SK-N-SH (cell line): Measurements from ENCODE around the gene SLC22A5. TPM values are rescaled to one million over a fixed set of nuclear protein-coding genes. Genes with fewer than 3 reads are reported as not detected.

Experiments used
- CTCF ChIA-PET: fragments of 300-600, 350-600 bp; formaldehyde crosslinking; extraction: SDS; loops from one replicate; lab custom pipeline; 2021; lab: Yijun Ruan, JAX
- POLR2A ChIA-PET: fragments of 350-600 bp; sonication (Branson Sonifier 250); formaldehyde crosslinking; extraction: SDS; loops from one replicate; lab custom pipeline; 2020; ENCODE audit warnings: antibody characterized with exemption, inconsistent platforms; lab: Yijun Ruan, JAX
- DNase-seq: peaks from one replicate; pipeline ENCODE4 v3.0.0; 2012
- H2AFZ ChIP-seq: fragments of 200-600 bp; sonication (generic); 2 replicates; pipeline ENCODE4 v1.8.1; 2016; ENCODE audit warnings: antibody characterized with exemption, mild to moderate bottlenecking, low read depth
- H3F3A ChIP-seq: fragments of 200-600 bp; sonication (generic); replicated peaks from 2 replicates; pipeline ENCODE3; 2016; ENCODE audit warnings: antibody characterized with exemption, mild to moderate bottlenecking; ENCODE audit not compliant: insufficient read depth
- H3K27ac ChIP-seq, 2 experiments: fragments of 200-500 bp in 1 of 2; fragments of 200-600 bp in 1 of 2; sonication (Bioruptor generic) in 1 of 2; sonication (generic), shearing (Covaris generic) in 1 of 2; 2 replicates each; pipeline versions ENCODE4 v1.5.1 to v1.6.1; 2014 to 2016; ENCODE audit warnings: low read depth in 2 of 2, inconsistent platforms in 1 of 2, low read length in 1 of 2, mild to moderate bottlenecking in 1 of 2, mixed read lengths in 1 of 2
- H3K27me3 ChIP-seq: fragments of 200-600 bp; sonication (generic), shearing (Covaris generic); 2 replicates; pipeline ENCODE4 v1.6.1; 2016; ENCODE audit warnings: mixed run types; ENCODE audit not compliant: insufficient read depth
- H3K36me3 ChIP-seq, 2 experiments: fragments of 200-500 bp in 1 of 2; fragments of 200-600 bp in 1 of 2; sonication (Bioruptor generic) in 1 of 2; sonication (generic) in 1 of 2; replicated peaks in 1 of 2; 2 replicates each; pipeline versions ENCODE3 to v1.5.1; 2014 to 2016; ENCODE audit warnings: low read length in 1 of 2, mild to moderate bottlenecking in 1 of 2; ENCODE audit not compliant: insufficient read depth in 2 of 2, control insufficient read depth in 1 of 2
- H3K4me1 ChIP-seq, 2 experiments: fragments of 200-500 bp in 1 of 2; fragments of 200-600 bp in 1 of 2; sonication (Bioruptor generic) in 1 of 2; sonication (generic), shearing (Covaris generic) in 1 of 2; 2 replicates each; pipeline versions ENCODE4 v1.5.1 to v1.6.1; 2014 to 2016; ENCODE audit warnings: low read depth in 1 of 2, low read length in 1 of 2, mixed run types in 1 of 2; ENCODE audit not compliant: insufficient read depth in 2 of 2, control insufficient read depth in 1 of 2
- H3K4me2 ChIP-seq: fragments of 200-600 bp; sonication (generic), shearing (Covaris generic); 2 replicates; pipeline ENCODE4 v1.6.1; 2017; ENCODE audit warnings: mixed run types
- H3K4me3 ChIP-seq, 2 experiments: fragments of 200-500 bp in 1 of 2; fragments of 200-600 bp in 1 of 2; sonication (Bioruptor generic) in 1 of 2; sonication (generic), shearing (Covaris generic) in 1 of 2; 2 replicates each; pipeline versions ENCODE4 v1.5.1 to v1.8.1; 2014 to 2016; ENCODE audit warnings: low read depth in 2 of 2, inconsistent platforms in 1 of 2, low read length in 1 of 2, mild to moderate bottlenecking in 1 of 2, mixed read lengths in 1 of 2, moderate library complexity in 1 of 2
- H3K79me2 ChIP-seq: fragments of 200-600 bp; sonication (generic); 2 replicates; pipeline ENCODE4 v1.8.1; 2017; ENCODE audit warnings: mild to moderate bottlenecking; ENCODE audit not compliant: insufficient read depth
- H3K9ac ChIP-seq: fragments of 200-600 bp; sonication (generic); 2 replicates; pipeline ENCODE4 v1.6.1; 2017; ENCODE audit warnings: mixed run types
- H3K9me2 ChIP-seq: fragments of 200-600 bp; sonication (generic); 2 replicates; pipeline ENCODE4 v1.6.1; 2017; ENCODE audit warnings: mixed run types
- H3K9me3 ChIP-seq: fragments of 200-600 bp; sonication (generic); 2 replicates; pipeline ENCODE4 v1.6.1; 2017; ENCODE audit warnings: mixed run types, mild to moderate bottlenecking, moderate library complexity
- H4K20me1 ChIP-seq: fragments of 200-600 bp; sonication (generic); 2 replicates; pipeline ENCODE4 v1.6.1; 2017; ENCODE audit warnings: mild to moderate bottlenecking, mixed run types; ENCODE audit not compliant: insufficient read depth
- CHD2 ChIP-seq: fragments of 150-350 bp; IDR thresholded peaks from 2 replicates; pipeline ENCODE4 v1.6.1; 2018; ENCODE audit warnings: low read length; ENCODE audit not compliant: partially characterized antibody
- ELF1 ChIP-seq: IDR thresholded peaks from 2 replicates; pipeline ENCODE4 v1.4.0; 2012
- EP300 ChIP-seq, 2 experiments: IDR thresholded peaks; 2 replicates each; pipeline versions ENCODE4 v1.4.0 to v1.6.1; 2012; ENCODE audit warnings: borderline replicate concordance in 1 of 2, low read depth in 1 of 2, low read length in 1 of 2
- EZH2phosphoT487 ChIP-seq: fragments of 200-600 bp; sonication (generic); IDR thresholded peaks from 2 replicates; pipeline ENCODE4 v1.6.1; 2017; ENCODE audit warnings: low read depth, mixed run types, mild to moderate bottlenecking, antibody characterized with exemption, moderate library complexity, borderline replicate concordance
- FOSL2 ChIP-seq: IDR thresholded peaks from 2 replicates; pipeline ENCODE4 v1.4.0; 2012; ENCODE audit warnings: low read depth, mild to moderate bottlenecking, moderate library complexity, borderline replicate concordance
- MXI1 ChIP-seq: IDR thresholded peaks from 2 replicates; pipeline ENCODE4 v1.6.1; 2012; ENCODE audit warnings: mild to moderate bottlenecking, low read depth, low read length, improper control_type of control experiment
- NRF1 ChIP-seq: IDR thresholded peaks from 2 replicates; pipeline ENCODE4 v1.6.1; 2012; ENCODE audit warnings: low read depth, mild to moderate bottlenecking, low read length
- RAD21 ChIP-seq: IDR thresholded peaks from 2 replicates; pipeline ENCODE4 v1.6.1; 2012; ENCODE audit warnings: mild to moderate bottlenecking, low read length
- RFX5 ChIP-seq: IDR thresholded peaks from 2 replicates; pipeline ENCODE4 v1.6.1; 2012; ENCODE audit warnings: mild to moderate bottlenecking, improper control_type of control experiment, low read length
- TCF12 ChIP-seq: IDR thresholded peaks from 2 replicates; pipeline ENCODE4 v1.4.0; 2012
- YY1 ChIP-seq: IDR thresholded peaks from 2 replicates; pipeline ENCODE4 v1.4.0; 2012; ENCODE audit warnings: low read depth, mild to moderate bottlenecking
- WGBS: methylation state at CpG from one replicate; pipeline ENCODE4 v1.1.6; 2017; ENCODE audit warnings: low lambda C conversion rate; 5-methylcytosine and 5-hydroxymethylcytosine counted together
- polyA plus RNA-seq, 3 experiments: library from polyadenylated mRNA; depleted of rRNA; stranded (reverse); fragments of >200 nt; gene quantifications; 2 replicates each; pipeline ENCODE4 v1.2.3, GENCODE V29; 2012
- TF ChIP-seq, protein P1 (sequence below): IDR thresholded peaks from 2 replicates; pipeline ENCODE4; 2012
- TF ChIP-seq, protein P2 (sequence below): IDR thresholded peaks from 2 replicates; pipeline ENCODE4 v1.6.1; 2012; ENCODE audit warnings: mild to moderate bottlenecking, low read depth, low read length, moderate library complexity
- TF ChIP-seq, protein P3 (sequence below): IDR thresholded peaks from 2 replicates; pipeline ENCODE4 v1.4.0; 2012; ENCODE audit warnings: low read depth, borderline replicate concordance
- TF ChIP-seq, protein P4 (sequence below): fragments of 150-350 bp; IDR thresholded peaks from 2 replicates; pipeline ENCODE4 v1.6.1; 2017; ENCODE audit warnings: antibody characterized with exemption, low read length, low read depth, borderline replicate concordance
- TF ChIP-seq, protein P5 (sequence below): fragments of 200-600 bp; sonication (generic); IDR thresholded peaks from 2 replicates; pipeline ENCODE4 v1.6.1; 2017; ENCODE audit warnings: antibody characterized with exemption, mild to moderate bottlenecking, moderate library complexity
- TF ChIP-seq, protein P6 (sequence below): IDR thresholded peaks from 2 replicates; pipeline ENCODE4 v1.4.0; 2012; ENCODE audit warnings: low read depth, borderline replicate concordance

The SLC22A5 gene
- polyA plus RNA-seq, 1 of the 3 experiments (the other 2 are of a cell fraction), result 8.3 TPM

DNA sequence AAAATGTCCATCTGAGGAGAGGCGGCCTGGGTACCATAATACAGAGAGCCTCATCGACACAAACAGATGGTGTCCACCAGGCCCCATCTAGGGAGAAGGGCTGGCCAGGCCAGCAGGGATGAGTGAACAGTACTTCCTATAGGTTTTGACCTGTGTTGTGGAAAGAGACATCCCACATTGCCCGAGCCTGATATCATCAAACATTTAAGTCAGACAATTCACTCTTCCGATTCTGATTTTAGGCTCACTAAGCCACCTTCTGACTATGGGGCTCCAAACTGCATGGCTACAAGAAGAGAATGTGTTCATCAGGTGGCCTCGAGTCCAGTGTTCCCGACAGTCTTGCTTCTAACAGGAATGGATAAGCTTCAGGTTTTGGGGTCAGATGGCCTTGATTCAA is 38.9 kb downstream of the SLC22A5 start:
- no peaks in the 10 kb centered on the region for H3K9me3 ChIP-seq
- peaks cover 19 to 26% of the 10 kb centered on the region in 2 experiments for H3K4me1 ChIP-seq
- no peak overlapping the region for H3K4me2 ChIP-seq
- no peak for TF ChIP-seq EP300 (IDR thresholded peaks at IDR 0.05; ENCODE audit: borderline replicate concordance in 1 of 2, low read depth in 1 of 2, low read length in 1 of 2)
- TF ChIP-seq ELF1, result no peak
- TF ChIP-seq RAD21, result no peak
- TF ChIP-seq CHD2, result no peak
- no peak for TF ChIP-seq TCF12
- no peak for TF ChIP-seq RFX5
- TF ChIP-seq, protein P1, sequence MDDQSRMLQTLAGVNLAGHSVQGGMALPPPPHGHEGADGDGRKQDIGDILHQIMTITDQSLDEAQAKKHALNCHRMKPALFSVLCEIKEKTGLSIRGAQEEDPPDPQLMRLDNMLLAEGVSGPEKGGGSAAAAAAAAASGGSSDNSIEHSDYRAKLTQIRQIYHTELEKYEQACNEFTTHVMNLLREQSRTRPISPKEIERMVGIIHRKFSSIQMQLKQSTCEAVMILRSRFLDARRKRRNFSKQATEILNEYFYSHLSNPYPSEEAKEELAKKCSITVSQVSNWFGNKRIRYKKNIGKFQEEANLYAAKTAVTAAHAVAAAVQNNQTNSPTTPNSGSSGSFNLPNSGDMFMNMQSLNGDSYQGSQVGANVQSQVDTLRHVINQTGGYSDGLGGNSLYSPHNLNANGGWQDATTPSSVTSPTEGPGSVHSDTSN, result no peak
- TF ChIP-seq, protein P2, sequence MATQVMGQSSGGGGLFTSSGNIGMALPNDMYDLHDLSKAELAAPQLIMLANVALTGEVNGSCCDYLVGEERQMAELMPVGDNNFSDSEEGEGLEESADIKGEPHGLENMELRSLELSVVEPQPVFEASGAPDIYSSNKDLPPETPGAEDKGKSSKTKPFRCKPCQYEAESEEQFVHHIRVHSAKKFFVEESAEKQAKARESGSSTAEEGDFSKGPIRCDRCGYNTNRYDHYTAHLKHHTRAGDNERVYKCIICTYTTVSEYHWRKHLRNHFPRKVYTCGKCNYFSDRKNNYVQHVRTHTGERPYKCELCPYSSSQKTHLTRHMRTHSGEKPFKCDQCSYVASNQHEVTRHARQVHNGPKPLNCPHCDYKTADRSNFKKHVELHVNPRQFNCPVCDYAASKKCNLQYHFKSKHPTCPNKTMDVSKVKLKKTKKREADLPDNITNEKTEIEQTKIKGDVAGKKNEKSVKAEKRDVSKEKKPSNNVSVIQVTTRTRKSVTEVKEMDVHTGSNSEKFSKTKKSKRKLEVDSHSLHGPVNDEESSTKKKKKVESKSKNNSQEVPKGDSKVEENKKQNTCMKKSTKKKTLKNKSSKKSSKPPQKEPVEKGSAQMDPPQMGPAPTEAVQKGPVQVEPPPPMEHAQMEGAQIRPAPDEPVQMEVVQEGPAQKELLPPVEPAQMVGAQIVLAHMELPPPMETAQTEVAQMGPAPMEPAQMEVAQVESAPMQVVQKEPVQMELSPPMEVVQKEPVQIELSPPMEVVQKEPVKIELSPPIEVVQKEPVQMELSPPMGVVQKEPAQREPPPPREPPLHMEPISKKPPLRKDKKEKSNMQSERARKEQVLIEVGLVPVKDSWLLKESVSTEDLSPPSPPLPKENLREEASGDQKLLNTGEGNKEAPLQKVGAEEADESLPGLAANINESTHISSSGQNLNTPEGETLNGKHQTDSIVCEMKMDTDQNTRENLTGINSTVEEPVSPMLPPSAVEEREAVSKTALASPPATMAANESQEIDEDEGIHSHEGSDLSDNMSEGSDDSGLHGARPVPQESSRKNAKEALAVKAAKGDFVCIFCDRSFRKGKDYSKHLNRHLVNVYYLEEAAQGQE, result no peak
- TF ChIP-seq, protein P3, sequence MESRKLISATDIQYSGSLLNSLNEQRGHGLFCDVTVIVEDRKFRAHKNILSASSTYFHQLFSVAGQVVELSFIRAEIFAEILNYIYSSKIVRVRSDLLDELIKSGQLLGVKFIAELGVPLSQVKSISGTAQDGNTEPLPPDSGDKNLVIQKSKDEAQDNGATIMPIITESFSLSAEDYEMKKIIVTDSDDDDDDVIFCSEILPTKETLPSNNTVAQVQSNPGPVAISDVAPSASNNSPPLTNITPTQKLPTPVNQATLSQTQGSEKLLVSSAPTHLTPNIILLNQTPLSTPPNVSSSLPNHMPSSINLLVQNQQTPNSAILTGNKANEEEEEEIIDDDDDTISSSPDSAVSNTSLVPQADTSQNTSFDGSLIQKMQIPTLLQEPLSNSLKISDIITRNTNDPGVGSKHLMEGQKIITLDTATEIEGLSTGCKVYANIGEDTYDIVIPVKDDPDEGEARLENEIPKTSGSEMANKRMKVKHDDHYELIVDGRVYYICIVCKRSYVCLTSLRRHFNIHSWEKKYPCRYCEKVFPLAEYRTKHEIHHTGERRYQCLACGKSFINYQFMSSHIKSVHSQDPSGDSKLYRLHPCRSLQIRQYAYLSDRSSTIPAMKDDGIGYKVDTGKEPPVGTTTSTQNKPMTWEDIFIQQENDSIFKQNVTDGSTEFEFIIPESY, result no peak
- TF ChIP-seq, protein P4, sequence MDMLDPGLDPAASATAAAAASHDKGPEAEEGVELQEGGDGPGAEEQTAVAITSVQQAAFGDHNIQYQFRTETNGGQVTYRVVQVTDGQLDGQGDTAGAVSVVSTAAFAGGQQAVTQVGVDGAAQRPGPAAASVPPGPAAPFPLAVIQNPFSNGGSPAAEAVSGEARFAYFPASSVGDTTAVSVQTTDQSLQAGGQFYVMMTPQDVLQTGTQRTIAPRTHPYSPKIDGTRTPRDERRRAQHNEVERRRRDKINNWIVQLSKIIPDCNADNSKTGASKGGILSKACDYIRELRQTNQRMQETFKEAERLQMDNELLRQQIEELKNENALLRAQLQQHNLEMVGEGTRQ, result no peak
- TF ChIP-seq MXI1, result no peak
- no peak for TF ChIP-seq NRF1
- TF ChIP-seq FOSL2, result no peak
- TF ChIP-seq, protein P5, sequence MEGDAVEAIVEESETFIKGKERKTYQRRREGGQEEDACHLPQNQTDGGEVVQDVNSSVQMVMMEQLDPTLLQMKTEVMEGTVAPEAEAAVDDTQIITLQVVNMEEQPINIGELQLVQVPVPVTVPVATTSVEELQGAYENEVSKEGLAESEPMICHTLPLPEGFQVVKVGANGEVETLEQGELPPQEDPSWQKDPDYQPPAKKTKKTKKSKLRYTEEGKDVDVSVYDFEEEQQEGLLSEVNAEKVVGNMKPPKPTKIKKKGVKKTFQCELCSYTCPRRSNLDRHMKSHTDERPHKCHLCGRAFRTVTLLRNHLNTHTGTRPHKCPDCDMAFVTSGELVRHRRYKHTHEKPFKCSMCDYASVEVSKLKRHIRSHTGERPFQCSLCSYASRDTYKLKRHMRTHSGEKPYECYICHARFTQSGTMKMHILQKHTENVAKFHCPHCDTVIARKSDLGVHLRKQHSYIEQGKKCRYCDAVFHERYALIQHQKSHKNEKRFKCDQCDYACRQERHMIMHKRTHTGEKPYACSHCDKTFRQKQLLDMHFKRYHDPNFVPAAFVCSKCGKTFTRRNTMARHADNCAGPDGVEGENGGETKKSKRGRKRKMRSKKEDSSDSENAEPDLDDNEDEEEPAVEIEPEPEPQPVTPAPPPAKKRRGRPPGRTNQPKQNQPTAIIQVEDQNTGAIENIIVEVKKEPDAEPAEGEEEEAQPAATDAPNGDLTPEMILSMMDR, result no peak
- no peak for TF ChIP-seq YY1
- TF ChIP-seq, protein P6, sequence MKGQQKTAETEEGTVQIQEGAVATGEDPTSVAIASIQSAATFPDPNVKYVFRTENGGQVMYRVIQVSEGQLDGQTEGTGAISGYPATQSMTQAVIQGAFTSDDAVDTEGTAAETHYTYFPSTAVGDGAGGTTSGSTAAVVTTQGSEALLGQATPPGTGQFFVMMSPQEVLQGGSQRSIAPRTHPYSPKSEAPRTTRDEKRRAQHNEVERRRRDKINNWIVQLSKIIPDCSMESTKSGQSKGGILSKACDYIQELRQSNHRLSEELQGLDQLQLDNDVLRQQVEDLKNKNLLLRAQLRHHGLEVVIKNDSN, result no peak
- TF ChIP-seq EZH2phosphoT487, result no peak
- H3K79me2 ChIP-seq, result no peaks in the 10 kb centered on the region
- no peak overlapping the region for H3K27ac ChIP-seq
- 88% methylated on average over 6 of the region's 6 CpGs for WGBS
- CTCF ChIA-PET, result interaction anchor here (1.3 to 2.1 kb wide), 2 partner anchors 16 to 92 kb away, joined by 3 to 6 read pairs; no protein-coding TSS in a partner anchor
- peaks cover 0 to 7% of the 10 kb centered on the region in 2 experiments for H3K36me3 ChIP-seq
- no peak overlapping the region for H3K9ac ChIP-seq
- H3K9me2 ChIP-seq, result no peaks in the 10 kb centered on the region
- no peak overlapping the region for H3K4me3 ChIP-seq
- no peaks in the 10 kb centered on the region for H3K27me3 ChIP-seq
- peaks cover 17% of the 10 kb centered on the region for H3F3A ChIP-seq
- DNase-seq, result no peak
- POLR2A ChIA-PET, result no interaction called here
- H4K20me1 ChIP-seq, result no peaks in the 10 kb centered on the region
- H2AFZ ChIP-seq, result no peak overlapping the region
